ENCODE measurements around the gene PRDX6.
"Not testable (repeated sequence)": the region's sequence is repeated elsewhere in the genome, so short reads cannot be mapped to it uniquely, and the experiment has no call there.

Gene PRDX6

DNA sequence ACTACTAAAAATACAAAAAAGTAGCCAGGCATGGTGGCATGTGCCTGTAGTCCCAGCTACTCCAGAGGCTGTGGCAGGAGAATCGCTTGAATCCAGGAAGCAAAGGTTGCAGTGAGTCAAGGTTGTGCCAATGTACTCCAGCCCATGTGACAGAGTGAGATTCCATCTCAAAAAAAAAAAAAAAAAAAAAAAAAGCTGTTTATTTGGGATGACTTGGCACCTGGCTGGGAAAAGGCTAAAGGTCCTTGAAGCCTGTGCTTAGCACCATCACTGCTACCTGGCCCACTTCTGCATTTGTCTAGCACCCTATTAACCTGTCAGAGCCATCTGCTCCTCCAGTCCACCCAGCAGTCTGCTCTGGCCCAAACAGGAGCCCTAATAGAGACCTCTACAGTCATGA lies 25.0 kb downstream of the PRDX6 start:
- DNase-seq, result no peak

- no peak for DNase-seq
Measured at GRCh38 chr1:173503391-173503790, 26.3 kb downstream of the PRDX6 start.

GRCh38 chr1:173504268-173504667 lies 27.1 kb downstream of the PRDX6 start:
- DNase-seq, result no peak

GRCh38 chr1:173505391-173505790 lies 28.3 kb downstream of the PRDX6 start:
- no peak for DNase-seq

GRCh38 chr1:173506437-173506836 lies 29.3 kb downstream of the PRDX6 start:
- DNase-seq, result no peak

- DNase-seq, result no peak
Measured at GRCh38 chr1:173507205-173507846, 30.2 kb downstream of the PRDX6 start.

GRCh38 chr1:173507847-173508209 lies 30.7 kb downstream of the PRDX6 start:
- DNase-seq, result no peak

- no peak for DNase-seq
Measured at GRCh38 chr1:173508541-173508940, 31.4 kb downstream of the PRDX6 start.

DNA sequence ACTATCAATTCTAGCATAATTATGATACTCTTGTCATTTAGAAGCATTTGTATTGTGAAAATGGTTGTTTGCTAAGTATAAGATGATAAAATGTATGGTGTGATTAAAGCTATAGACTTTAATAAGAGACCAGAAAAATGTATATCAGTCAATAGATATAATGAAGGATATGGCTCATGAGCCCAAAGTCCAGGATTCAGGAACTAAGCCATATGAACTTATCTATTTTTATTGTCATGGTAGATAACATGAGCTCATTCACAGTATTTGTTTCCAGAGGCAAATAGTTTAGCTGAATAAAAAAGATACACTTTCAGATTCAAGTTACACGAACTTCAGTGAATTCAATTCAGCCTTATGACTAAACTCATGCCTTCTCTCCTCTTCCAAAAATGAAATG lies 32.7 kb downstream of the PRDX6 start:
- DNase-seq, result no peak

GRCh38 chr1:173514503-173514902 lies 37.4 kb downstream of the PRDX6 start:
- DNase-seq, result not testable (repeated sequence)

GRCh38 chr1:173520799-173521198 lies 43.7 kb downstream of the PRDX6 start:
- no peak for DNase-seq

DNA sequence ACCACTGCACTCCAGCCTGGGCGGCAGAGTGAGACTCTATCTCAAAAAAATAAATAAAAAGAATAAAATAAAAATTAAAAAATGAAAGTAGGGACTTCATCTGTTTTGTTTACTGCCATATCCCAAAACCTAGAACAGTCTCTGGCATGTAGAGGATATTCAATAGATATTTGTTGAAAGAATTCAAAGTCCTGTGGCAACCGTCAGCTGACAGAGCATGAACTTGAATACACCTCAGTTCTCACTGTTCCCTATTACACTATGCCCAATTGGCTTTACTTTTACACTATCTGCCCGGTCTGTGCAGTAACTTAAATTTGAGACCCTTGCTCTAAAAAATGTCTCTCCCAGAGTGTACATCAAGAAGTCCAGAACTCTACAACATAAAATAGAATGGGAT lies 46.2 kb downstream of the PRDX6 start:
- no peak for DNase-seq

DNA sequence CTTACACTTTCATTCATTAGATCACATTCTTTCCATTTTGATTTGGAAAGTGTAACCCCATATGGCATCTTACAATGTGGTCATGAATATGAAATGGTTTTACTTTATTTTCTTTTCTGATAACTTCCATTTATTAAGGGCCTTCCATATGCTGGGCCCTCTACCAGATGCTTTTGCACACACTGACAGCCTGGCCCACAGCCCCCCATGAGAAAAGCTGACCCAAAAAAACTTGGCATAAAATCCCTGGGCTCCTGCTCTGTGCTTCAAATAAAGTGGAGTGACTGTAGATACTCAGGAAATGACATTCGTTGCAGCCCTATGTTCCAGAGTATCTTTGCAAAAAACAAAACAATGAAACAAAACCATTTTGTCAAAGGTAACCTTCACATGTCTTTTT lies 48.8 kb downstream of the PRDX6 start:
- DNase-seq, result no peak

DNA sequence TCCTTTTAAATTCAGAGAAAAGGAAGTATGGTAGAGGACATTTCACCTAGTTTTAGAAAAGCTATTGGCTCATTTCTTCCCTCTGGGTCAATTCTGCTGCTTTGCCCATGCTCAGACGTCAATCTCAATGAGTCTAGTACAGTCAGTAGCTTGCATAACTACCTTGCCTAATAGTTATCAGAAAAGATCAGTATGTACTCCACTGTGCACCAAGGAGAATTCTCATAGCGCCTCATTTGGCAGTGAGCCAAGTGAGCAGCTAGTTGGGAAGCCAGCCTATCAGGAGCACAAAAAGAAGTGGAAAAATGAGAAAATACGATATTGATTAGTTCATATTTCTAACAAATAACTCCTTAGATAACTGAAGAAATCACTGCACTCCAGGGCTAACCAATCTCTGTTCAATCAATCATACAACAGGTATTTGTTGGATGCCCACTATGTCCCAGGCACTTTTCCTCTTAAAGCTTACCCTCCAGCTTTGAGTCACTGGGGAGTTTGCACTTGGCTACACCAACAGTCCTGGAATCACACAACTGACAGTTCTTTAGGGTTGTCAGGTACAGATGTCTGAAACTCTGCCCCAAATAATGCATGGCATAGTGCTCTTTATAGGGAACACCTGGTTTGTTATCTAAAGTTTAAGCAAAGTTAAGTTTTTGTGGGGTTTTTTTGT lies 50.2 kb downstream of the PRDX6 start:
- DNase-seq, result no peak

GRCh38 chr1:173529106-173529505 lies 52.0 kb downstream of the PRDX6 start:
- no peak for DNase-seq

DNA sequence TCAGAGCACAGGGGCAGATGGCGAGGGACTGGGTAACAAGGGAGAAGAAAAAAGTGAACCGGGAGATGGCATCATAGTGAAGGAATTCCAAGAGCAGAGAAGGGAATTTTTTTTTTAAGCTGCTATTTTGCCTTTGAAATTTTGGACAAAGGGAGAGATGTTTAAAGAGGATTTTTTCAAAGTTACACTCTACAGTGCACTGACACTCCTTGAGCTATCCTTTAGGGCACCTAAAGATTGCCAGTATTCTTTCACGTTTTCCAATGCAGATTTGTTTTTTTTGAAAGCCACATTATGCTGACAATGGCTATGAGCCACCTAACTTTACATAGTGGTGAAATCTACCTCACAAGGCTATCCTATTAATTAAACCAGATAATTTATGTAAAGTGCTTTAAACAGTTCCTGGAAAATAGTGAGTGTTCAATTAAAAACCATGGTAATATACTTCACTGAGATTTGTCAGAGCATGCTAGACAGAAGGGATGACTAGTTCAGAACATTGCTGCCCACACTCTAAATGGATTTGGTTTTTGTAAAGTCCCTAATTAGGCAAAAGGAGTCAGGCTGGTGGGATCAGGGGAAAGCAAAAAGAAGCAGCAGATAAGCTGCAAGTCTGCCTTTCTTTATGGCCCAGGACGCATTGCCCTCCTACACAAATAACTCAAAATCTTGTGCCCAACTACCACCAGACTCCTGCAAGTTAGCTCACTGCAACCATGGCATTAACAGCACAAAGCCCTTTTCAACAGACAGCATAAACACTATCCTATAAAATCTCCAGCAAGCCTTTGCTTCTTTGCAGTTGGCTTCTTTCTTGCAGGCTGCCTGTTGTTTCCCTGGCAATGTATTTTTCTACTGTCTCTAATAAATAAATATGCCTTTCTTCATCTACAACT lies 53.9 kb downstream of the PRDX6 start:
- DNase-seq, result no peak

GRCh38 chr1:173532237-173532636 lies 55.1 kb downstream of the PRDX6 start:
- peak in 1 of 2 donors; percentile 47 for DNase-seq

- no peak for DNase-seq
Measured at GRCh38 chr1:173536223-173536622, 59.1 kb downstream of the PRDX6 start.

Data from CD4-positive, alpha-beta T cell treated with Interferon alpha-2 for 1 hour (primary cell).